KBM-7 (cell line): ENCODE data around the gene HDAC11.
"Not testable (repeated sequence)": the region's sequence is repeated elsewhere in the genome, so short reads cannot be mapped to it uniquely, and the experiment has no call there.

Source experiments
- DNase-seq: peaks from one replicate; pipeline ENCODE4 v3.0.0-alpha.2; 2015
- in situ Hi-C: fragments of 300-500 bp; cut with MboI; formaldehyde crosslinking; loops from 2 replicates; pipeline ENCODE4 v1.14.3; 2020; ENCODE audit warnings: low sequenced_read_pairs, low pct_unique_long_range_greater_than_20kb, mixed read lengths

Gene HDAC11

GRCh38 chr3:13515786-13516759, 36.0 kb downstream of the HDAC11 start:
- no peak for DNase-seq
- in situ Hi-C loops, result no loop called here

DNA sequence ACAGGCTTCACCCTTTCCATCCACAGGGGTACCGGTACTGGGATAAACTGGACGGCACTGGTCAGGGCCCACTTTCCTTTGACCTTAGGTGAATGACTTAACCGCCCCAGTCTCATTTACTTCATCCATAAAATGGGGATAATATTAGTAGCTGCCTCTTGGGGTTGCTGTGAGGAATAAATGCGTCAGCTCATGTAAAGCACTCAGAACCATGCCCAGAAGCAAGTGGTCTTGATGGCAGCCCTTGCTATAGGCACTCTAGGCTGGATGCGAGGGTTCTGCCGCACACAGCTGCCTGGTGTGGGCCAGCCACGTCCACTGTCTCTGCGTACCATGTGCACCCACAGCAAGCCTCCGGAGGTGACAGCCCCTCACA, 36.6 kb downstream of the HDAC11 start:
- DNase-seq, result no peak
- in situ Hi-C loops, result no loop called here

DNA sequence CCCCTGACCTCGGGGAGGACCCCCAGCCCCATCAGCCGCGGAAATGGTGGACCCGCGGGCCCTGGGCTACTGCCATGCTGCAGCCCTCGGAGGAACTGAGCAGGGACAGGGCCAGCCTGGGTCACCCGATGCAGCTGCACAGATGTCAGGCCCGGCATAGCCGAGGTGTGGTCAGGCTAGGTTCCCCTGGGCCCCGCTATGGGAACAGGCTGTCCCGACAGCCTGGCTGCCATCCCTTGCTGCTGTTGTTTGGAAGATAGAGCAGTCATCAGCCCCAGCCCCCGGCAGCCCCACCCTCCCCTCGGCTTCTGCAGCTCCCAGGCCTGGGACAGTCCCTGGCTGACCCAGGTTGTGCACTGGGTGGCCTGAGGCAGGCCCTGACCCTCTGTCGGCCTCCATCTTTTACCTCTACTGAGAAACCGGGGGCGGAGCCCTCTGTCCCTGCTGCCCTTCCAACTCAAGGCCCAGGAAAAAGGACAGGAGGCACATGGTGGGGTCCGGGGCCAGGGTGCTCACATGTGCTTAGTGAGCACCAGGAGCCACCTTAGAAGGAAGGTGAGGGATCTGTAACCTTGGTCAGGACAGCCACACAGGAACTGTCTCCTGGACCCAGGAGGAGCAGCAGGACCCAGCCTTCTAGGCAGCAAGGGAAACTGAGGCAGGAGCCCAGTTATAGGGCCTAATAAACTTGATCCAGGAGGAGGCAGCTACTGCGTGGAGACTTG, 37.3 kb downstream of the HDAC11 start:
- DNase-seq, result no peak
- in situ Hi-C loops, result no loop called here

- in situ Hi-C loops, result no loop called here
- DNase-seq, result no peak
These were observed 38.4 kb downstream of the HDAC11 start for GRCh38 chr3:13518516-13518953.

- in situ Hi-C loops, result no loop called here
- DNase-seq, result no peak
These were observed 39.1 kb downstream of the HDAC11 start for GRCh38 chr3:13519006-13519791.

DNA sequence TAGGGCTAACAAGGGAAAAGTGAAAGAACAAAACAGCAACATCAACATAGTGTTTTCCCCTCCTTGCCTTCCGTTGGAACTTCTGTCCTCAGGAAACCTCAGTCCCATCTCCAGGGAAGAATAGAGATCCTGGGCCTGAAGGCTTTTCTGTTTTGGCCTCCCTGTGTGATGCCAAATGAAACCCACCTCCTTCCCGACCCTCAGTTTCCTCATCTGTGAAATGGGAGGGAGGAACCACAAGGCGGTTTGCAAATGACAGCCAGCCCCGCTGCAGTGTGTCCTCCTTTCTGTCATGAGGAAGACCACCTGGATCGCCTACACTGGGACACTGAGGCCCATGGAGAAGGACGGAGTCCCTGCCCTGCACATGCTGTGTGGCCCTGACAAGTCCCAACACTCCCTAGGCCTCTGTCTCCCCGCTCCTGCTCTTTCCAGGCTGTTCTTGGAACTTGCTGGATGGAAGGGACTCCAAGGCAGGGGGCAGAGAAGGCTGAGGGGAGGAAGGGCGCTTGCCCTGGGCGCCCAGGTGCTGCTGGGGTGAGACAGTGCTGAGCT, 40.3 kb downstream of the HDAC11 start:
- in situ Hi-C loops, result no loop called here
- no peak for DNase-seq

- in situ Hi-C loops, result no loop called here
- no peak for DNase-seq
These were observed 41.2 kb downstream of the HDAC11 start for GRCh38 chr3:13521309-13521708.

GRCh38 chr3:13521749-13522148, 41.6 kb downstream of the HDAC11 start:
- in situ Hi-C loops, result not testable (repeated sequence)

DNA sequence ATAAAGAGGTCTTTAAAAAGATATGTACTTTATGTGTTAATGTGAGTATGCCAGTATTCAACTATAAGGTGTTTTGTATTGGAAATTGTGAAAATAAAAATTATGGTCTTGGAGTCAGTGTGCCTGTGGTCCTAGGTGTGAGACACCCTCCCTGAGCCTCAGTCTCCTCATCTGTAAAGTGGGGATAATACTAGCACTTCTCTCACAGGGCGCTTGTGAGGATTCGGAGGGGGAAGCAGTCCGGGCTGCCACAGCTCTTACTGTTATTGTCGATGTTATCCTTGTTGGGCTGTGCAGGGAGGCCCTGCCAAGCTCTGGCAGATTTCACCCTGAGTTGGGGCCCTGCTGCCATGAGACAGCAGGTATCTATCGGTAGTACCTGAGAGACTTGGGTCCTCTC, 42.1 kb downstream of the HDAC11 start:
- in situ Hi-C loops, result no loop called here
- no peak for DNase-seq

More at GRCh38 chr3:13521749-13522148, 41.6 kb downstream of the HDAC11 start:
- not testable (repeated sequence) for DNase-seq

DNA sequence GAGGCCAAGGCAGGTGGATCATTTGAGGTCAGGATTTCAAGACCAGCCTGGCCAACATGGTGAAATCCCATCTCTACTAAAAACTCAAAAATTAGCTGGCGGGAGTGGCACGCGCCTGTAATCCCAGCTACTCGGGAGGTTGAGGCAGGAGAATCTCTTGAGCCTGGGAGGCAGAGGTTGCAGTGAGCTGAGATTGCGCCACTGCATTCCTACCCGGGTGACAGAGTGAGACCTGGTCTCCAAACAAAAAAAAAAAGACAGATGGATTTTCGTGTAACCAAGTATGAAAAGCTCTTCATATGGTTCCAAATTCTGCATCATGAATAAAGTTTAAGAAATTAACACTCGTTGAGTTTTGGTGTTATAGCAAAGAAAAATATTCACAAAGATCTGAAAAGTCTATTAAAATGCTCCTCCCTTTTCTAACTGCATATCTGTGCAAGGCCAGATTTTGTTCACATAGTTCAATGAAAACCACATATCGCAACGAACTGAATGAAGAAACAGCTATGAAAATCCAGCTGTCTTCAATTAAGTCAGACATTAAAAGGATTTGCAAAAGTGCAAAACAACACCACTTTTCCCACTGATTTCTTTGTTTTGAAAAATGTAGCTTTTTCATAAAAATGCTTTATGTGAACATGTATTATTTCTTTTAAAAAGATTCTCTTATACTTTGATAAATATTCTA, 45.0 kb downstream of the HDAC11 start:
- in situ Hi-C loops, result no loop called here
- no peak for DNase-seq

DNA sequence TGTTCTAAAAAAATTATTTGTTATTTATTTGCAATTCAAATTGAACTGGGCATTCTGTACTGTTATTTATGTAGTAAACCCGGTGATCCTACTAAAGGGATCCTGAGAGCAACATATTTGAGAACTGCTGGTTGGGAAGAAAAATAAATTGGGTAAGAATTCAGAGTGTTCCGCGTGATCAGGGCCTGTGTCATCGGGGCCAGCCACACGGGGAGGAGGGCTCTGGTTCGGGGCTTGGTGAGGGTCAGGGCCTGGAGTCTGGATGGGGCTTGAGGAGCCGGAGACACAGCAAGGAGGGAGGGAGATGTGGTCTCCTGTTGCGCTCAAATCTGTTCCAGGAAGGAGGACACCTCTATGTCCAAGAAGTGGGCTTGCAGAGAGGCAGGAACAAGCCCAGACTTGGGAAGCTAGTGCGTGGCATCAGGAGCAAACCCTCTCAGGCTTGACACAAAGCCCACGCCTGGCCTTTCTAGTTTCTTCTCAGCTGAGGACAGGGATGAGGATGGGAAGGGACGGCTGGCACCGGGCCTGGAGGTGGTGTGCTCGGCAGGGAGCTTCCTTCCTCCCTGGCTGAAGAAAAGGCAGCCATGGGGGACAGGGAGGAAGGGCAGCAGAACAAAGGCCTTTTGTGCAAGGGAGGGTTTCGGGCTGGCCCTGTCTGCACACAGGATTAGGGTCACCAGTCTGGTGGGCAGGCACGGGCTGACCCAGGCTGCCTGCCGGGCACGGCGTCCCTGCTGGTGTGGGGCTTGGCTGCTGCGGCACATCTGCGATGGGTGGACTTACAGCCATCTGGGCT, 45.9 kb downstream of the HDAC11 start:
- in situ Hi-C loops, result no loop called here
- DNase-seq, result no peak

DNA sequence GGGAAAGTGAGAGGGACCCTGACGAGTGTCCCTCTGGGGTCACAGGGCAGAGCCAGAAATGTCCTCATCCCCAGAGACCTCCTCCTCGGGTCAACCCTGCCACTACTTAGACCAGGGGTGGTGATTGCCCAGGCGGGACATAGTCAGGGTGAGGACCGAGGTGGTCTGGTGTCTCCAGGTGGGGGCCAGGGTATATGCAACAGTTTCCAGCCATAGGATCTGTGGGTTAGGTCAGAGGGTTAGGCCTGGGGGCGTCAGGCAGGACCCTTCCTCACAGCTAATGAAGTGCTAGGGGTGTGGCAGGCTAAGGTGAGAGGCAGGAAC, 46.5 kb downstream of the HDAC11 start:
- in situ Hi-C loops, result no loop called here
- DNase-seq, result no peak

GRCh38 chr3:13528217-13528867, 48.2 kb downstream of the HDAC11 start:
- peak; percentile 40 for DNase-seq
- in situ Hi-C loops, result no loop called here

DNA sequence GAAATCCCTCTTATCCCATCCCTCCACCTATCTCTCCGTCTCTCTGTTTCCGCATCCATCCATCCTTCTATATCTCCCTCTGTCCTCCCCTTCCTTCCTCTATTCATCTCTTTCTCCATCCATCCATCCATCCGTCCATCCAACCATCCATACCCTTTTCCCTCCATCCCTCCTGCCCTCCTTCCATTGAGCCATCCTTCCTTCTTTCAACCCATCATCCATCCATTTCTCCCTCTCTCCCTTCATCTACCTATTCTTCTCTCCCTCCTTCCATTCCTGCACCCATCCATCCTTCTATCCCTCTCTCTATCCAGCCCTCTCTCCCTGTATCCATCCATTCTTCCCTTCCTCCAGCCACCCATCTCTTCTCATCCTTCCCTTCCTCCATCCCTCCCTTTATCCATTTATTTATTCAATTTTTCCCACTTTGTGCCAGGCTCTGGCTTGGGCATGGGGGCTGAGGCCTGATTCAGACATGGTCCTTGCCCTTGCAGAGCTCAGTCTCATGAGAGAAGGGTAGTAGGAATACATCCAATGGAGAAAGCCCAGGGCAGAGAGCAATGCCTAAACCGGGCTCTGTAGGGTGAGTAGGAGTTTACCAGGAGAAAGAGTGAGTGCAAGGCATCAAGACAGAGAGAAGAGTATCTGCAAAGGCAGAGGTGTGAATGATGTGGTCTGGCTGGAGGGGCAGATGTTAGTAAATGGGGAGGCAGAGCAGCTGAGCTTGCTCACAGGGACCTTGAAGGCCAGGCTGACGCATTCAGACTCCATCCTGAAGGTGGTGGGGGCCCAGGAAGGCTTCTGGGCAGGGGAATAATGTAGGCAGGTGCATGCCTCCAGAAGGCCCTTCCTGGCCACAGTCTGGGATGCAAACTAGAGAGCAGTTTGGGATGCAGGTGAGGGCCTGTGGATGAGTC, 49.3 kb downstream of the HDAC11 start:
- DNase-seq, result no peak
- in situ Hi-C loops, result no loop called here

GRCh38 chr3:13530241-13531009, 50.3 kb downstream of the HDAC11 start:
- in situ Hi-C loops, result no loop called here
- no peak for DNase-seq

DNA sequence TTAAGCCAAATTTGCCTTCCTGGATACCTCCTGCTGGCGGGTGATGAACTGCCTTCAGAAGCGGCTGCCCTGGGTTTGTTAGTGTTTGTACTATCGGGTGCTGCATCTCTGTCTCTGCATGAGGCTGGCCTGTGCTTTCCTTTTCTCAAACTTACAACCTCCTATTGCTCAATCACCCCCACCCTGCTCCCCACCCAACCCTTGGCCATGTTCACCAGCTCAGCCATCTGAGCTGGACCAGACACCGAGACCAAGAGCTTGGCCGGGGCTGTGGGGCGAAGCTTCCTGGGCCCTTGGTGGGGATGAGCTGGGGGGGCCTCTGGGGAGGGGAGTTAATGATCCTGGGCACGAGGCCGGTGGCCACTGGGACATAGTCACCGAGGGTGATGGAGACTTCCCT, 52.0 kb downstream of the HDAC11 start:
- no peak for DNase-seq
- in situ Hi-C loops, result no loop called here
